D341Med (cell line): ENCODE measurements around the gene TOB1.

Experiments used
- DNase-seq: peaks from one replicate; pipeline ENCODE4 v3.0.0; 2012; ENCODE audit warnings: low spot score

Gene TOB1

DNA sequence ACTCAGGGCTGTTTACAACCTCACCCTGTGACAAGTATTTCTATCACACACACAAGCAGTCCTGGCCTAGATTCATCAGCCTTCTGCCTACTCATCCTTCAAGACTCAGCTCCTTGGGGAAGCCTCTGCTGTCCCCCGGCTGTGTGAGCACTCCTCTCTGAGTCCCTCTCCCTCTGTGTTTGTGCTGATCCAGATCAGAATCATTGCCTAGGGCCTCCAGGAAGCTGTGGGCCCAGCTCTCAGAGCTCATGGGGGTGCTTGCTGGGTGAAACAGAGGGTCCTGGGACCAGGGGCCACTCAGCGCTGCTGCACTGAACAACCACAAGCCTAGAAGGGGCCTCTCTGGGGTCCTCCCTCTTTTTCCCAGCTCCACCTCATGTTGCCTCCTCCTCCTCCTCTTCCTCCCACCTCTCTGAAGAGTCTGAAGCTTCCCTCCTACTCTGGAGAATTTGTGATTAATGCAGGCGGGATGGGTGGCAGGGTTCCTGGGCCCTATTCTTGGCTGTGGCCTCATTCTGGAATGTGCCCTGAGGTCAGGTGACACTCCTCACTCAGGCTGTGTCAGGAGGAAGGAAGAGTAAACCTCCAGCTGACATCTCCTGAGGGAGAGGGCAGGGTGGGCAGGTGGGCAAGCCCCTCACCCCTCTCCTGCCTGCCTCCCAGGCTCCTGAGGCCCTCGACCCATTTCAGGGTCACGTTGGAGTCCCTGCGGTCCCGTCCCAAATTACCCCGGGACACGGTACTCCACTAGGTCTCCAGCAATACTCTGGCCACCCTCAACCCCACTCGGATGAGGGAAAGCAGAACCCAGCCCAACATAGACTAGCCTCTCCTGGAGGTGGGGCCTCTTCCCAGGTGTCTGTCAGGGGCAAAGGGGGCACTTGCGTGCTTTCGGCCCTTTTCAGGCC is 20.7 kb downstream of the TOB1 start:
- no peak for DNase-seq

DNA sequence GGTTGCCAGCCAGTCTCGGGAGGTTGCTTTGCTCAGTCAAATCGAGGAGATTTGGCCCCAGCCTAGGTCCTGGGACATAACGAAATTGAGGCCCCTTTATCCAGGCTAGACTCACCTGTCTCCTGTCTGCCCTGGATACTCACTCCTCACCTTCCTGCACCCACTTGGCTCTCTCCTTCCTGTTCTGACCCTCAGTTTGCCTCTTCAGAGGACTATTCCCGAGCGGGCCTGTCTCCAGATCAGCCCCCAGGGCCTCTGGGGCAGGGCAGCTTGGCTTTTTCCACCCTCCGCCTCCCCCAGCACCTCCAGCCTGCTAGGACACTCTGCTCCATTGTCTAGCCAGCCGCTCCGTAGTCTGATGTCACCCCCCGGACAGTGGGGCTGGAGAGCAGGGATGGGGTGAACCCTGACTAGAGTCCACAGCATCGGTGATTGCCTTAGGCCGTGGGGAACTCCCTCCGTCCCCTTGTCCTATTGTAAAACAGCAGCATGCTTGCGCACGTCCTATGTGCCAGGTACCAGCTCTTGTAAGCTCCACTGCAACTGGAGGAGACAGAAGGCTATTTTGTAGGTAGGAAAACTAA is 21.9 kb downstream of the TOB1 start:
- DNase-seq: no peak

DNA sequence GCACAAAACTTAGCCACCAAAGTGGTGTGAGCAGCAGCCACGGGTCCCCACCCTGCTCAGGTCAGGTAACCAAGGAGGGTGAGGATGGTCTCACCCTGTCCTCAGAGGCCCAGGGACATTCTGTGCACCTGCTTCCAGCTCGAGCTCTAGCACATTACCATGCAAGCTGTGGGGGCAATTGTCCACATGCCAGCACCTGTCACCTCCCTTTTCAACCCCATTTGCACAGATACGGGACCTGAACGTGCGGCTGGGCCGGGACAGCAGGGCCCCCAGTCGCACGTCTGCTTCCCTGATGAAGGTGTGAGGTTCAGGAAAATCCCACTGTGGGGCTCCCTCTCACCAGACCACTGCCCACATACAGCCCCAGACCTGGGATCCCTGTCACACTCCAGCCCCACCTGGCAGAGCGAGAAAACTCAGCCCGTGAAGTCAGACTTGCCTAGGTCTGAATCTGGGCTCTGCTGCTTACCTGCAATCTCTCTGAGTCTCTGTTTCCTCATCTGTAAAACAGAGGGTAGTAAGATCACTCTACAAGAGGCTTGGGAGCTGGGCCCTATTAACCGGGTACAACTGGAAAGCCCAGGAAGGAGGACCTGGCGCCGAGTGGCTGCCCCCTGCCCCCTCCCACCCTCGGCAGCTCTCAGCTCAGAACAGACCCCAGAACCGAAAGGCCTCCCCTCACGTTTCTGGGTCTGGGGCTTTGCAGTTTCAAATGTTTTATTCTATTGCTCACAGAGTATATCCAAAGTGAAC is 22.8 kb downstream of the TOB1 start:
- no peak for DNase-seq

DNA sequence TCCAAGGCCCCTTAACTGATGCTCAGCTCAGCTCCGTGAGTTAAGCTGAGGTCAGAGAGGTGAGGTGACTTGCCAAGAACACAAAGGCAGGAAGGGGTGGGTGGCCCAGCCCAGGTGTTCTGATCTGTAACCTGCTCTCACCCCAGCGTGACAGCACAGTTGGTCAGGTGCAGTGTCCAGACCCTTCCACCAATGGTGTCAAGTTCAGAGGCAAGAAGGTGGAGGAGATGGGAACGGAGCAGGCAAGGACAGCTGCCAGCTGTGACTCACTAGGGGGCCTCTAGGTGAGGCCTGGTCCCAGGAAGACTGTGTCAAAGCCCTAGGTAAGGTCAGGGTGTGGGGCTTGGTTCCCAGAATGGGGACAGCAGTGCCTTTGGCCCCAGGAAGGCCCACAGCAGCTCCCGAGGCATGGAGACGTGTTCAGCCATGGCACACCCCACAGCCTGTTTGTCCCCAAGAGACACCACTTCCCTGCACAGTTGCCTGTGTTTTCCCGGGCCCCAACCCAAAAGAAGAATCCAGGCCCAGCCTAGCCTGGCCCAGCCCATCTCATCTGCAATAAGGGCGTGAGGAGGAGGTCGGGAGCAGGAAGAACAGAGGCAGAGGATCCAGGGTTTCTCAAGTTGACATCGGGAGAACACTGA is 23.5 kb downstream of the TOB1 start:
- no peak for DNase-seq

DNA sequence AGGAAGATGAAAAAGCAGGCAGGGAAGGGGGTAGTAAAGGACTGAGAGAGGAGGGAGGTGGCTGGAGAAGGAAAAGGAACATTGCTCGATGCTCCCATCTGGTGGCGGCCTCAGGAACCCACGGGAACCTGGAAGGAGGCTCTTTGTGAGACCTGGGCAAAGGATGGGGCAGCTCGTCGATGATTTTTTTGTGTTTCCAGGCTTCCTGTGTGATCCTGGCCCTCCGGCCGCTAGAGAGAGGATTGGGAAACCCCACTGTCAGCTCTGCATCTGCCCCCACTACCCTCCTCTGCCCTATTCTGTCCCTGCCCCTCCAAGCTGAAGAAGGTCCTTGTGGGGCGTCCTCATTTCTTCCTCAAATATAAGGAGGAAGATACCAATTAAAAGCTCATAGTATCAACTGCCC is 24.2 kb downstream of the TOB1 start:
- DNase-seq: peak; percentile 92

DNA sequence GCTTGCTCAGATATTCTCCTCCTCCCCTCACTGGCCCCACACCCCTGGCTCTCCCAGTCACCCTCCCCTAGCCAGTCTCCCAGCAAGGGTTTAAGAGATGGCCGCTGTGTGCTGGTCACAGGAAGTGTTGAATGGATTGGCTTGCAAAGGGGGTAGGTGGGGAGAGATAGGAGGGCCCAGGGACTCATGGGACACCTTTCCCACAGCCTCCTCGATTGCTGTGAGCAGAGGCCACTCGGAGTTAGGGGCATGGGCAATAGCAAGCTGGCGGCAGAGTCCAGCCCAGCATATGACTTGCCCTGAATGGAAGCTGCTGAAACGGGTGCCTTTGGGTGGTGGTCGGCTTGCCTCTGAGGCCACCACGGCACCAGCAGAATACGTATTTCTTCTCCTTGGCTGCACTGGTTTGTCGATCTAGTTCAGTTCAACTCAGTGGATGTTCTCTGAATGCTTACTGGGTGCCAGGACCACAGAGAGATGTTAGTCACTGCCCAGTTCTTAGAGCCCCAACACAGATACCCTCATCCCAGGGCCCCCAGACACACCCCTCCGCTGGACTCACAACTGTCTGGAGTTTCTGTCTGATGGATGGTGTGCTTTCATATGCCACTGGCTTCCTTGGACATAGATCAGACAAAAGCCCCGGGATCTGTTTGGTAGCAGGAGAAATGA is 24.7 kb downstream of the TOB1 start:
- DNase-seq: peak; percentile 42

DNA sequence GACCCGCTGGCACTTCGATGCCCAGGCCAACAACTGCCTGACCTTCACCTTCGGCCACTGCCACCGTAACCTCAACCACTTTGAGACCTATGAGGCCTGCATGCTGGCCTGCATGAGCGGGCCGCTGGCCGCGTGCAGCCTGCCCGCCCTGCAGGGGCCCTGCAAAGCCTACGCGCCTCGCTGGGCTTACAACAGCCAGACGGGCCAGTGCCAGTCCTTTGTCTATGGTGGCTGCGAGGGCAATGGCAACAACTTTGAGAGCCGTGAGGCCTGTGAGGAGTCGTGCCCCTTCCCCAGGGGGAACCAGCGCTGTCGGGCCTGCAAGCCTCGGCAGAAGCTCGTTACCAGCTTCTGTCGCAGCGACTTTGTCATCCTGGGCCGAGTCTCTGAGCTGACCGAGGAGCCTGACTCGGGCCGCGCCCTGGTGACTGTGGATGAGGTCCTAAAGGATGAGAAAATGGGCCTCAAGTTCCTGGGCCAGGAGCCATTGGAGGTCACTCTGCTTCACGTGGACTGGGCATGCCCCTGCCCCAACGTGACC is 25.8 kb downstream of the TOB1 start:
- DNase-seq: peak; percentile 50

DNA sequence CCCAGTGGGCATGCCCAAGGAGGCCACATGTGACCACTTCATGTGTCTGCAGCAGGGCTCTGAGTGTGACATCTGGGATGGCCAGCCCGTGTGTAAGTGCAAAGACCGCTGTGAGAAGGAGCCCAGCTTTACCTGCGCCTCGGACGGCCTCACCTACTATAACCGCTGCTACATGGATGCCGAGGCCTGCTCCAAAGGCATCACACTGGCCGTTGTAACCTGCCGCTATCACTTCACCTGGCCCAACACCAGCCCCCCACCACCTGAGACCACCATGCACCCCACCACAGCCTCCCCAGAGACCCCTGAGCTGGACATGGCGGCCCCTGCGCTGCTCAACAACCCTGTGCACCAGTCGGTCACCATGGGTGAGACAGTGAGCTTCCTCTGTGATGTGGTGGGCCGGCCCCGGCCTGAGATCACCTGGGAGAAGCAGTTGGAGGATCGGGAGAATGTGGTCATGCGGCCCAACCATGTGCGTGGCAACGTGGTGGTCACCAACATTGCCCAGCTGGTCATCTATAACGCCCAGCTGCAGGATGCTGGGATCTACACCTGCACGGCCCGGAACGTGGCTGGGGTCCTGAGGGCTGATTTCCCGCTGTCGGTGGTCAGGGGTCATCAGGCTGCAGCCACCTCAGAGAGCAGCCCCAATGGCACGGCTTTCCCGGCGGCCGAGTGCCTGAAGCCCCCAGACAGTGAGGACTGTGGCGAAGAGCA is 26.4 kb downstream of the TOB1 start:
- DNase-seq: no peak

DNA sequence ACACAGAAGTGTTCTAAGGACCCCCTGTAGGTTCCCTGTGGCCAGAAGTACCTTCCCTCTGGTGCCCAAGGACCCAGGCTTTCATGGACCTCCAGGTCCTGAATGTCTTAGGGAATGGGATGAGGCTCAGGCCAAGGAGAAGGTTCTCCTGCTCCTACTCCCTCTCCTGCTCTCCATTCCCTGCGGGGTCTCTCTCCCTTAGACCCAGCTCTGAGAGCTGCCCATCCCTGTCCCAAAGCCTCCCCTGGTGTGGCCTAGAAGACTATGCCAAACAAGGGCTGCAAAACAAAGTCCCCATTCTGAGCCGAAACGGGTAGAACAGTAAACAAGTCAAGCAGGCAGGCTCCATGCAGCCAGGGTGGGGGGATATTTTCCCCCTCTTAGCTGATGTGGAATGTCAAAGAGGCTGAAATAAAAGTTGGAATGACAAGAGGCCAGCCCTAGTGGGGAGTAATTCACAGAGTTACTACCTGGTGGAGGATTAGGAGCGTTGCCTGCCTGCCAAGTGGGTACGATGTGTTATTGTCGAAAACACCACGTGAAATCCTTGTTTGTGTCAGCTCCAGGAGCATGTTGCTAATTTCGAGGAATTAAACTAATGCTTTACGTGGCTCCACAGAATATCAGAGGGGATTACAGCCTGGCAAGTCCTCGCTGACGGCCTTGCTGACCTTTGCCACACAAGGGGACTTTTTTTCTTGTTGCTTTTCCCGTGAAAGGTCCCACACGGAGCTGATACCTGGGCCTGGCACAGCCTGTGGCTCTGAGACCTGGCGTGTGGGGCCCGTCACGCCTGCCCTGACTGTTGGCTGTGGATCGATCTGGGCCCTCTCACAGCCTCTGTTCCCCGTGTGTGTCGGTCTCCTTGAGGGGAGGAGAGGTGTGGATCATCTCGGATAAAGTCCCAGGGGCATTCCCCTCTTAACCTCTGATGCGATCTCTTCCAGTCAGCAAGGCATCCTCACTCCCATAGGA is 27.9 kb downstream of the TOB1 start:
- peak; percentile 51 for DNase-seq

DNA sequence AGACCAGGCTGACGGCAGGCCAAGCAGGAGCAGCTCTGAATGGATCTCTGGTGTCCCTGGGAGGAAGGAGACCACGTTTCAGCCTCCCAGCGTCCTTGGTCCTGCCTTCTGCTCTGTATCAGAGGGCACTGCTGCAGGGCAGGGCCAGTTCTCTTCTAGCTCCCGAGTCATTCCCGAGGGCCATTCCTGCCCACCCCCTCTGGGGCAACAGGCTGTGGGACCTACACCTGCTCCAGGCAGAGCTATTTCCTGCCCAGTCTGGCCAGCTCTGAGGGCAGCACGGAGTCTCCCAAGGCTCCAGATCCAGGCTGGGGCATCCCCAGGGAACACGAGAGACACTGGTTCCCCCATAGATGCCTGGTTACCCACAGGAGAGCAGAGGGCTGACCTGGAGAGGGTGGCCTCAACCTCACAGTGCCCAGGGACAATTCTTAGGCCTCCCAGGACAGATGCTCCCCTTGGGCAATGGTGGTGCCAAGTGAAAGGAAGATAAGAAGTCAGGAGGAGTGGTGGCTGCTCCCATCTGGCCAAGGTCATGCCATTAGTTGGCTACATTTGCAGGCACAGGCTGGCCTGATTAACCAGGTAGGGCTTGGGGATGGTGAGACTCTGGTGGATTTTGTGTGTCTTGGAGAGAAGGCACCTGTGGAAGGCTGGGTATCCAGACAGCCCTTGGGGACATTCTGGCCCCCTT is 28.7 kb downstream of the TOB1 start:
- no peak for DNase-seq

DNA sequence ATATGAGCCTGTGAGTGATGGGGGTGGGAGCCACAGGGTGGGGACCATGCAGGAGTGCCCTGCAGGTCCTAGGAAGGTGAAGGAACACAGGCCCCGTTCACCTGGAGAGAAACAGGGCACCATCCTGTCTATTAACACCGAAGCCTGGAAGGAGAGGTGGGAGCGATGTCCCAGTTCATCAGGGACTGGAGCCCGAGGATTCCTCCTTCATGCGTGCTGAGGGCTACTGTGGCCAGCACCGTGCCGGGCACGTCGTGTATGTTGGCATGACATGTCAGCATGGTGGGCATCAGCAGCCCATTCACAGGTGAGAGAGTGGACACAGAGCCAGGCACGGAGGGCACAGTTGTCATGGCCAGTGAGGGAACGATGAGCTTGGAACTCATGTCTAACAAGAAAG is 29.3 kb downstream of the TOB1 start:
- no peak for DNase-seq

DNA sequence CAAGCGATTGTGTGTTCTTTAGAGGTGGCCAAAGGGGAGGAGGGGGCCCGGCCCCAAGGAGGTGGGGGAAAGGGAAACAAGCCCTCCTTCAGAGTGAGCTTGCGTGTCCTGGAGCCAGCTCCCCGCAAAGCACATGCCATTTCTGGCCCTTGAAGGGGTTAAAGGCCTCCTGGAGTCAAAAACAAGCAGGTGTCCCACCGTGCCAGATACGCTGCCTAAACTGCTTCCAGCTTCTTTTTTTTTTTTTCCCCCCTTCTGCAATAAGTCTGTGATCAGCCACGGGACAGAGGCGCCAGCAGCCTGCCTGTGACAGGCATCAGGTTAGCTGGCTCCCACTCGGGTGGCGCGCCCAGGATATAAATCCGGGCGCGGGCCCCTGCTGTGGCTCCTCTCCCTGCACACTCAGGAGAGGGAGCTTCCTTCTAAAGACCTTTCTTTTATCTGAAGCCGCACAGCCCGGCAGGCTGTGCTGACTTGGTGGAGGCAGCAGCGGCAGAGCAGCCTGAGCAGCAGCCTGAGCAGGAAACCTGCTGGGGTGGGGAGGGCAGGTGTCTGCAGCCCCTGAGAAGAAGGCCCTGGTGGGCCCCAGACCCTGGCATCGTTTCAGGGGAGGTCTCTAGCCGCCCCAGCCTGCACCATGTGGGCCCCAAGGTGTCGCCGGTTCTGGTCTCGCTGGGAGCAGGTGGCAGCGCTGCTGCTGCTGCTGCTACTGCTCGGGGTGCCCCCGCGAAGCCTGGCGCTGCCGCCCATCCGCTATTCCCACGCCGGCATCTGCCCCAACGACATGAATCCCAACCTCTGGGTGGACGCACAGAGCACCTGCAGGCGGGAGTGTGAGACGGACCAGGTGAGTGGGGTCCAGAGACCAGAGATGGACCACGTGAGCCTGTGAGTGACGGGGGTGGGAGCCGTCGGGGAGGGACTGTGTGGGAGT is 30.6 kb downstream of the TOB1 start, which contains the start of gene WFIKKN2:
Gene WFIKKN2, plus strand, starts transcription at position 286 of the 934 bp plus-strand sequence. Its CDS starts 352 bp downstream, at position 638.
- DNase-seq: peak; percentile 63

DNA sequence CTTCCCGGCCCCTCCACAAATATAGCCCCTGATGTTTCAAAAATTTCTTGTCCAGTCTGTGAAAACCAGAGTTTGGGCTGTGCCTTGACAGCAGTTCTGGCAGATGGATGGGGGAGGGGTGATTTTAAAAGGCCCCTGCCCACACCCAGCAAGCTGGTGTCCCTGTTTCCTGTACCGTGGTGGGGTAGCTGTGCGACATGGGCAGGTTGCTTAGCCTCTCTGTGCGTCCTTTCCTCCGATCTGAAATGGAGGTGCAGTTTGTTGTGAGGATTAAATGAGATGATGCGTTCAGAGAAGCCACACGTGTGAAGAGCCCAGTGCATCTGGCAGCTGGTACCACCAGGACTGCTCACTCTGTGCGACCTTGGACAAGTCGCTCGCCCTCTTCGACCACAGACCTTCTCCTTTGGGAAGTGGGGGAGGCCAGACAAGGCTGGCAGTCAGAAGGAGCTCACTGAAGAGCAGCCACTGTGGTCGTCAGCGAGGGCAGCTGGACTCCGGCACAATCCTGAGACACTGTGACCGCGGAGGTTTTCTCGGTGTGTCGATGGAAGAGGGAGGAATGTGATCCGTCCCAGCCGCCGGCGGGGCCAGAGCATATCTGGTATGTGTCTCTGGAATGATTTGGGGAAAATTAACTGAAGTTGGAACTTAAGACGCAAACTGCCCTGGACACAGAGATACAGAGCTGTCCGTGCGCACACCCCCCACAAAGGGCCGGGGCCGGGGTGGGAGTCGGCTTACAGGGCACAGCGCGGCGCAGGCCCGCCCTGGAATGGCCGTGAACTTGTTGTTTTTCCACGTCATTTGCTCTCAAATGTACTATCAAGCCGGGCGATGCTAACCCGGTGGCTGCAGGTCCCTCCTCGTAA is 31.5 kb downstream of the TOB1 start:
- DNase-seq: no peak

DNA sequence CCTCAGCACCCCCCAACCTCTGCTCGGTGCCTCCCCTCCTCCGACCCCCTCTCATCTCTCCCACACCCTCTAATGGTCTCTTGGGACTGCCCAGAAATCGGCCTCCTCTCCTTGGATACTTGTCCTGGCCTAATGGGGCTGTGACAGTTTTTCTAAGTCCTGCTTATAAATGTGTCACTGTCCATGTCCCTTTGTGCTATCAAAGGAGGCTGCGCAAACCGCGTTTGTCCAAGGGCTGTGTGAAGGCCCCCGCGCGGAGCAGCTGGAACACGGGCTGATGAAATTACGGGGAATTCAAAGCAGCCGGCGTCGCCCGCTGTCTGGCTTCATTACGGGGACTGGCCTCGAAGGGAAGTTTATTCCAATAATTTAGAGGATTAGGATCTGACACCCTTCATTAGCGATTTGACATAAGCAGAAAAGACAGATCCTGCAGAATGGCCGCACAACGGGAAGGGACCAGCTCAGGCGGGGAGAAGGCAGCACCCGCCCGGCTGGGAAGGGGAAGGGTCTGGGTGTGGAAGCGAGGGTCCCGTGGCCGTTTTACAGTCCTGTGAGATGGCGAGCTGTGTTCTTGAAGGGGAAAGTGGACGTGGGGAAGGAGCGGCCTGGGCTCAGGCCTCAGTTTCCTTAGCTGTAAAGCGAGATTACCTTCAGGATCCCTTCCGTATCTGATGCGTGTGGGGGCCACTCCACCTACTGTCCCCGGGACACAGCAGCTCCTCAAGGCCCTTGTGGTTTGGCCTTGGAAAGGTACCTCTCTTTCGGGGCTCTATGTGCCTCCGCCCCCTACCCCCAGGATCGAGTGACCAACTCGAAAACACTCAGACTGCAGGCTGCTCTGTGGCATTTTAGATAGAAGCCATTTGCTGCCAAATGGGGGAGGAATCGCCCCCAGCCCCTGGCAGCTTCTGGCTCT is 32.4 kb downstream of the TOB1 start:
- DNase-seq: peak; percentile 36

DNA sequence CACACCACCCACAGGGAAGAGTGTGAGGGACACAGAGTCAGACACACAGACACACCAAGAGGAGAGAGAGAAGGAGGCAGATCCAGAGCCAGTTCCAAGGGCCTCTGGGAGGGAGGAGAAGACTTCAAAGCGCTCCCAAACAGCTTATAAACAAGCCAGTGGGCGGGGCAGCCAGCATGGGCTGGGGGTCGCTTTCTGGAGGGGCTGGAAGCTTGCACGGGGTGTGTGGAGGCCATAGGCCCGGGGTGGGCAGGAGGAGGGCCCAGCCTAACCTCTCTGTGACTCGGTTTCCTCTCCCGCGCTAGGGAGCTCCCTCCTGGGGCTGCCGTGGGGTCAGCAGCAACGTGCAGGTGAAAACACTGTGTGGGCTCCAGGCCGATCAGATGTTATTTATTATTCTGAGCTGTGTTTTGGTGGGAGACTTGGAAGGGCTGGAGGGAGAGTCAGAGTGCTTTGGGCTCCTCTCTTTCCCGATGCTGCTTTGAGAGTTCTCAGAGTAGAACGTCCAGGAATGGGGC is 33.2 kb downstream of the TOB1 start:
- peak; percentile 36 for DNase-seq
